Ovary (tissue), 9 donors: ENCODE data around the gene GALNT10. TPM values are rescaled to one million over a fixed set of nuclear protein-coding genes. Genes with fewer than 3 reads are reported as not detected.

Experiments
- DNase-seq, 5 donors: peaks; one replicate each; pipeline ENCODE4 v3.0.0-alpha.2; 2019 to 2020
- H3K27ac ChIP-seq, 2 donors: fragments of 200-600 bp; one replicate each; pipeline versions ENCODE4 v1.5.1 to v1.8.0; 2019 to 2022
- H3K27me3 ChIP-seq: fragments of 200-600 bp; one replicate; pipeline ENCODE4 v1.8.0; 2022
- H3K36me3 ChIP-seq: fragments of 200-600 bp; sonication (generic); one replicate; pipeline ENCODE4 v1.5.1; 2019
- H3K4me1 ChIP-seq: one replicate; pipeline ENCODE4 v1.8.1; 2013; ENCODE audit warnings: mild to moderate bottlenecking, moderate library complexity; ENCODE audit not compliant: insufficient read depth
- H3K4me3 ChIP-seq: fragments of 200-600 bp; sonication (generic); one replicate; pipeline ENCODE4 v1.5.1; 2017
- H3K9me3 ChIP-seq, 2 donors: fragments of 200-600 bp in 1 of 2; sonication (generic) in 1 of 2; one replicate each; pipeline versions ENCODE4 v1.5.1 to v1.8.1; 2013 to 2019; ENCODE audit warnings: mild to moderate bottlenecking in 1 of 2, moderate library complexity in 1 of 2
- CTCF ChIP-seq, 3 donors: fragments of 450-650 bp in 2 of 3; fragments of 200-600 bp in 1 of 3; IDR thresholded peaks; one replicate each; pipeline versions ENCODE4 v1.5.1 to v1.8.0; 2016 to 2022; ENCODE audit warnings: antibody characterized with exemption in 3 of 3, mild to moderate bottlenecking in 1 of 3
- EP300 ChIP-seq: sonication (generic); formaldehyde crosslinking; IDR thresholded peaks from one replicate; pipeline ENCODE4 v1.6.1; 2017; ENCODE audit warnings: antibody characterized with exemption
- POLR2A ChIP-seq: fragments of 450-650 bp; IDR thresholded peaks from one replicate; pipeline ENCODE4 v1.6.1; 2017; ENCODE audit warnings: antibody characterized with exemption, mild to moderate bottlenecking, moderate library complexity
- WGBS, 3 donors: extraction: QIAGEN DNeasy Blood & Tissue Kit in 1 of 3; methylation state at CpG; one replicate each; pipeline versions ENCODE4 v1.1.5 to v1.1.7; 2013 to 2017; 5-methylcytosine and 5-hydroxymethylcytosine counted together
- intact Hi-C, 4 donors: fragments of 100-400 bp; cut with DNase I; formaldehyde crosslinking; loops; one replicate each; pipeline versions ENCODE4 v1.11.0 to v1.15.1; 2022 to 2023
- polyA plus RNA-seq, 2 donors: library from polyadenylated mRNA; stranded (reverse); fragments of 200-250 nt in 1 of 2; fragments of 350-450 nt in 1 of 2; fragmentation: Illumina TruSeq in 1 of 2; extraction: RNeasy Lipid Tissue Mini Kit (QIAGEN cat#74804) in 1 of 2; gene quantifications; one replicate each; pipeline ENCODE4 v1.2.3, GENCODE V29; 2013 to 2014
- total RNA-seq, 7 donors: library from RNA; depleted of rRNA in 2 of 7; stranded (reverse); fragments of >200 nt in 2 of 7; fragmentation: NEBNext Ultra II Directional in 3 of 7; extraction: Animal tissue kit (Norgen Biotek cat#: 25700) in 3 of 7; gene quantifications; one replicate each; pipeline versions ENCODE4 v1.1.0 to v1.2.4, GENCODE V29; 2016 to 2023
- donor health status: DM: no; HTN: no; CAD: no; lungs with moderate emphysema.
- donor health status: DM: no; HTN: no; CAD: no.
- donor health status: Bipolar disorder and iron deficiency.
- donor health status: DM: yes; HTN: yes; CAD: no.
- donor health status: DM: no; HTN: no; CAD: no.
- donor health status: DM: yes; HTN: yes; CAD: no.

Gene GALNT10
- total and polyA plus RNA-seq, 9 donors: 34.5 to 206 (median 88.7) TPM

GRCh38 chr5:154409230-154409840, 218.8 kb downstream of the GALNT10 start:
- no peaks in the 10 kb centered on the region for H3K9me3 ChIP-seq
- no peak for TF ChIP-seq CTCF (IDR thresholded peaks at IDR 0.05)
- TF ChIP-seq POLR2A: no peak
- TF ChIP-seq EP300: no peak

GRCh38 chr5:154410008-154410407, 219.5 kb downstream of the GALNT10 start:
- intact Hi-C loops: no loop called here
- no peak overlapping the region for H3K4me3 ChIP-seq
- H3K27ac ChIP-seq: no peak overlapping the region
- H3K4me1 ChIP-seq: peaks cover 4% of the 10 kb centered on the region
- H3K27me3 ChIP-seq: no peaks in the 10 kb centered on the region
- TF ChIP-seq POLR2A (no peak), CTCF (IDR thresholded peaks at IDR 0.05) (no peak), EP300 (no peak)
- H3K36me3 ChIP-seq: no peaks in the 10 kb centered on the region
- H3K9me3 ChIP-seq: no peaks in the 10 kb centered on the region
- DNase-seq: no peak

More at GRCh38 chr5:154409230-154409840, 218.8 kb downstream of the GALNT10 start:
- Histone ChIP-seq H3K4me1 (peaks cover 6% of the 10 kb centered on the region), H3K36me3 (no peaks in the 10 kb centered on the region), H3K27ac (no peak overlapping the region), H3K27me3 (no peaks in the 10 kb centered on the region), H3K4me3 (no peak overlapping the region)
- intact Hi-C loops: loop anchor here in 2 of 4 donors (10.0 kb wide), 3 partner anchors 215 to 335 kb away; partner anchors contain the start of gene GALNT10 (in 1 of the 2)
- DNase-seq: no peak
- 88 to 91% (median 90%) methylated on average over 15 of the region's 15 CpGs for WGBS, 3 donors

GRCh38 chr5:154410786-154411185, 220.3 kb downstream of the GALNT10 start:
- WGBS, 3 donors: 88 to 94% (median 90%) methylated on average over 6 of the region's 6 CpGs
- Histone ChIP-seq H3K9me3 (no peaks in the 10 kb centered on the region), H3K4me1 (no peaks in the 10 kb centered on the region), H3K27ac (no peak overlapping the region), H3K36me3 (no peaks in the 10 kb centered on the region), H3K4me3 (no peak overlapping the region), H3K27me3 (no peaks in the 10 kb centered on the region)
- no peak for DNase-seq
- intact Hi-C loops: no loop called here
- no peak for TF ChIP-seq EP300

GRCh38 chr5:154411338-154411737, 220.8 kb downstream of the GALNT10 start:
- Histone ChIP-seq H3K27me3 (no peaks in the 10 kb centered on the region), H3K4me1 (no peaks in the 10 kb centered on the region), H3K4me3 (no peak overlapping the region), H3K27ac (no peak overlapping the region), H3K36me3 (no peaks in the 10 kb centered on the region), H3K9me3 (no peaks in the 10 kb centered on the region)
- TF ChIP-seq POLR2A (no peak), EP300 (no peak), CTCF (IDR thresholded peaks at IDR 0.05) (no peak)
- intact Hi-C loops: no loop called here
- DNase-seq: no peak
- WGBS, 3 donors: 94 to 100% (median 96%) methylated on average over 5 of the region's 5 CpGs

GRCh38 chr5:154412316-154412715, 221.8 kb downstream of the GALNT10 start:
- H3K4me3 ChIP-seq: no peak overlapping the region
- no peaks in the 10 kb centered on the region for H3K9me3 ChIP-seq
- H3K27me3 ChIP-seq: no peaks in the 10 kb centered on the region
- no peaks in the 10 kb centered on the region for H3K4me1 ChIP-seq
- no peak for DNase-seq
- no peak for TF ChIP-seq CTCF (IDR thresholded peaks at IDR 0.05)
- TF ChIP-seq EP300: no peak
- no peak for TF ChIP-seq POLR2A
- H3K27ac ChIP-seq: no peak overlapping the region
- intact Hi-C loops: no loop called here
- H3K36me3 ChIP-seq: no peaks in the 10 kb centered on the region
- WGBS, 3 donors: 89 to 93% (median 91%) methylated on average over 3 of the region's 3 CpGs
